Activated naive CD4-positive, alpha-beta T cell treated with anti-CD3 and anti-CD28 coated beads for 36 hours (primary cell): ENCODE measurements around the gene VPS50. TPM values are rescaled to one million over a fixed set of nuclear protein-coding genes. Genes with fewer than 3 reads are reported as not detected.

ENCODE experiments used
- CTCF ChIA-PET: fragments of 350-600 bp; sonication (Branson Sonifier 250); formaldehyde crosslinking; loops from one replicate; lab custom pipeline; 2021; ENCODE audit warnings: antibody characterized with exemption; lab: Charles Lee
- DNase-seq: peaks from one replicate; pipeline ENCODE4 v3.0.0-alpha.2; 2020
- H3K27ac Mint-ChIP-seq: one replicate; pipeline ENCODE4 v1.8.0; 2021; ENCODE audit warnings: mild to moderate bottlenecking, mixed read lengths
- H3K27me3 Mint-ChIP-seq: one replicate; pipeline ENCODE4 v1.8.0; 2021; ENCODE audit warnings: low read depth, mixed read lengths
- H3K36me3 Mint-ChIP-seq: one replicate; pipeline ENCODE4 v1.8.0; 2021; ENCODE audit warnings: low read depth, mixed read lengths
- H3K4me1 Mint-ChIP-seq: one replicate; pipeline ENCODE4 v1.8.0; 2021; ENCODE audit warnings: low read depth, mixed read lengths
- H3K4me3 Mint-ChIP-seq: one replicate; pipeline ENCODE4 v1.8.0; 2021; ENCODE audit warnings: mild to moderate bottlenecking, moderate library complexity, mixed read lengths
- H3K9me3 Mint-ChIP-seq: one replicate; pipeline ENCODE4 v1.8.0; 2021; ENCODE audit warnings: mixed read lengths
- intact Hi-C: fragments of 100-400 bp; cut with micrococcal nuclease; formaldehyde crosslinking; loops from one replicate; pipeline ENCODE4 v1.15.1; 2023
- total RNA-seq, 2 experiments: library from RNA; stranded (reverse); gene quantifications; one replicate each; pipeline ENCODE4 v1.2.3, GENCODE V29; 2021

Gene VPS50
- total RNA-seq, 2 experiments from 2014 or later = 15.0 to 15.8 TPM

DNA sequence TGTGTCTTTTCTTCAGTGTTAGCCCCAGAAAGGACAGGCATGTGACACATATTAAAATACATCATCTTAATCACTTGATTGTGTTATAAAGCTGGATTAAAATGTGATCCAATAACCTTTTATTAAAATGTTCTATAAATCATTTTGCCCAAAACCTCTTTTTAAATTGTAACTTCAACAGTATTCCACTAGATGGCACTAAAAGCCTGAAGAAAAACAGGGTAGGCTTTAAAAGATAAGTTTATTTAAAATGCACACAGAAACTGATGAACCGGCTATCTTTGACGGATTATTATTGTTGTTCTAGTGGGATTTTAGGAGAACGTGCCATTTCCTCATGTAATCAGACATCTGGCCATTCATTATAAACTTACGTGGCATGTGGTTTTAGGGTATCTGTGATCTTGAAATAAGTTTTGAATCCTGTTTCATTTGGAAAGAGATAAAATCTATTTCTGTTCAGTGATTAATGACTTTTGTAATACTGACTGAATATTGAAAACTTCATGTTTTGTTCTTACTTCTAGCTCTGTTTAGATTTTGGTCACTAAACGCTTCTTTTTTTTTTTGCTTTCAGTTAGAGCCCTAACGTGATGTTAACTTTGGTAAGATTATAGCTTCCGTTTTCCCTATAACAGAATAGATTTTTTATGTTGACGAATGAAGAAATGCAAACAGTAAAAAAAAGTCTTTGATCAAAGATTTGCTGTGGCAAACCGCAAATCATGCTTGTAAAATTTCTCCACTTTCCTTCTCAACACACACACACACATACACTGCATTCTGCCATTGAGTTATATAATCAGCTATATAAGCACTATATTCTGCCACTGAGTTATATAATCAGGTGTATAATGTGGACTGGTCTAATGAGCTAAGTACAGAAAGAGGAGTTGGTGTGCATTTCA is 13.6 kb downstream of the VPS50 start:
- Mint-ChIP-seq H3K27me3 (no peaks in the 10 kb centered on the region), H3K4me3 (no peak overlapping the region), H3K4me1 (peaks cover 6% of the 10 kb centered on the region), H3K36me3 (no peaks in the 10 kb centered on the region), H3K9me3 (no peaks in the 10 kb centered on the region), H3K27ac (no peak overlapping the region)
- intact Hi-C loops = loop anchor here (1.0 to 10.0 kb wide), 7 partner anchors 129 to 1191 kb away; no protein-coding TSS in a partner anchor
- DNase-seq = no peak
- CTCF ChIA-PET = interaction anchor here (0.5 to 3.0 kb wide), 20 partner anchors 8 to 1154 kb away, joined by 3 to 18 read pairs (median 3); partner anchors contain the start of gene VPS50

DNA sequence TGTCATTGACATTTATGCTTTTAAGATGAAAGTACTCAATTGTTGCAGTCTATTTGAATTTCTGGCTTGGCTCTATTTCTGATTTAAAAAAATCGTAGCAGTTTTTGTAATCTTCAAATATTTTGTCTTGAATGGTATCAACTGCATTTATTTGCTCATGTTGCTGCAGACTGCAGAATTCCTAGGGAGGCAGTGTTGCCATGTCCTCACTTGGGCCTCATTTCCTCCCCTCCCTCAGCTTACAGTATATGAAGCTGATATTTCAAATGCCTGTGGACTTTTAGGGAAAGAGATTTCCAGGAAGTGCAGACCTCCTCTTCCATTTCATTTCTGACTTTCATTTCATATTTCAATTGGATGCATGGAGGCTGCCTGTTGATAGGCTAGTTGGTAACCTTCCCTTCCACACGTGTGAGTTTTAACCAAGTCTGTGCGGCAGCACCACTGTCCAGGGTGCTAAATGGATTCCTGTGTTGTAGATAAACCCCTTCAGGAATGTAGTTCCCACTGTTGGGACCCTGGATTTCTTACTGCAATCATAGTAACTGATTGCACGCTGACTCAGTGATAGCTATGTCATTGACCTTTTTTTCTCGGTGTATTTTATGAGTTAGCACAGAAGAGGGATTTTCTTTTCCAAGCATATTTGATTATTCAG is 17.5 kb downstream of the VPS50 start:
- CTCF ChIA-PET = no interaction called here
- H3K27me3 Mint-ChIP-seq = no peaks in the 10 kb centered on the region
- intact Hi-C loops = loop anchor here (5.0 to 10.0 kb wide), 2 partner anchors 195 to 1028 kb away; no protein-coding TSS in a partner anchor
- H3K27ac Mint-ChIP-seq = no peak overlapping the region
- no peak for DNase-seq
- peaks cover 6% of the 10 kb centered on the region for H3K4me1 Mint-ChIP-seq
- no peaks in the 10 kb centered on the region for H3K9me3 Mint-ChIP-seq
- H3K4me3 Mint-ChIP-seq = no peak overlapping the region
- no peaks in the 10 kb centered on the region for H3K36me3 Mint-ChIP-seq

GRCh38 chr7:93258661-93259060 is 26.5 kb downstream of the VPS50 start:
- CTCF ChIA-PET = no interaction called here
- H3K27ac Mint-ChIP-seq = no peak overlapping the region
- H3K36me3 Mint-ChIP-seq = peaks cover 3% of the 10 kb centered on the region
- no peaks in the 10 kb centered on the region for H3K9me3 Mint-ChIP-seq
- DNase-seq = no peak
- H3K4me1 Mint-ChIP-seq = no peaks in the 10 kb centered on the region
- intact Hi-C loops = no loop called here
- no peak overlapping the region for H3K4me3 Mint-ChIP-seq
- H3K27me3 Mint-ChIP-seq = no peaks in the 10 kb centered on the region

DNA sequence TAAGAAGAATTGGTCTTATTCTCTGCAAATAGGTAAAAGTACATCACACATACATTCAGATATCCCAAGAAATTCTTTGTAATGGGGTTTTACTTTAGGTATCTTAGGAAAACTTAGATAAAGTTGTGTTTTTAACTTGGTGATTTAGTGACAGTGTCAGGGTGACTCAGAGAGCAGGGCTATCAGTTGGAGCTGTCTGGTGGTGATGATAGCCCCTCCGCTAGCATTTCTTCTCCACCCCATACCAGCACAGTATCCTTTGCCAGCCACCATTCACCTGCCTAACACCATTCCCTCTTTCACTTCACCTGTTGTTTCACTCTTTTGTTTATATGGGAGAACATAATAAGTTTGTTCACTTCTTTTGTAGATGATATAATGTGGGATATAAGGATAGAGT is 30.4 kb downstream of the VPS50 start:
- Mint-ChIP-seq H3K27me3 (no peaks in the 10 kb centered on the region), H3K27ac (no peak overlapping the region), H3K4me3 (no peak overlapping the region), H3K9me3 (no peaks in the 10 kb centered on the region), H3K4me1 (no peaks in the 10 kb centered on the region), H3K36me3 (peaks cover 3% of the 10 kb centered on the region)
- CTCF ChIA-PET = no interaction called here
- intact Hi-C loops = no loop called here
- DNase-seq = no peak

DNA sequence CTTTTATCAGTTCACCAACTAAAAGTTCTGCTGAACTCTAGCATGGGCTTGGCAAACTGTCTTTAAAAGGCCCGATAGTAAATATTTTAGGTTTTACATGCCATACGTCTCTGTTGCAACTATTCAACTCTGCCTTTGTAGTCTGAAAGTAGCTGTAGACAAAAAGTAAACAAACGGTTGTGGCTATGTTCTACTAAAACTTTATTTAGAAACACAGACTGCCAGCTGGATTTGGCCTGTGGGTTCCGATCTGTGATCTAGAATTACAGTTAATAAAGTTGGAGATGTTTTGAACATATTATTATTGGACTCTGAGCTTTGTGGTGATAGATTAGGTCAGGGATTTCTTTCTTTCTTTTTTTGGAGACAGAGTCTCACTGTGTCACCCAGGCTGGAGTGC is 33.1 kb downstream of the VPS50 start:
- Mint-ChIP-seq H3K27ac (no peak overlapping the region), H3K27me3 (no peaks in the 10 kb centered on the region), H3K4me3 (no peak overlapping the region), H3K4me1 (no peaks in the 10 kb centered on the region), H3K36me3 (peaks cover 3% of the 10 kb centered on the region), H3K9me3 (no peaks in the 10 kb centered on the region)
- DNase-seq = no peak
- intact Hi-C loops = no loop called here
- CTCF ChIA-PET = no interaction called here

DNA sequence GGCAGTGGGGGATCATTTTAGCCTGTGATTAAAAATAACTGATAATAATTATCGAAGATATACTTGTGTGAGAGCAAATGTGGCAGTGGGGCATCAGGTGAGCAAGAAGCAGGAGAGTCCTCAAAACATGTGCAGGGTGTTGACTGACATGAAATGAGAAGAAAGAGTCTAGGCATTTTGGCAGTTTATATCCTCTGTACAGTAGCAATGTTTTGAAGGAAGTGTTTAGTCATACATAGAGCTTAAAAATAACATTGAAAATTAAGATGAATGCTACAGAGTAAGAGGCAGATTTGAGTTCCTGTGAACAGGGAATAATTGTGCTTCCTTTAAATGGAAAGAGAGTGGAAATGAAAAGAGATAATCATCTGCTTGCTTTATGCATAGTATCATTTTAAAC is 47.4 kb downstream of the VPS50 start:
- Mint-ChIP-seq H3K27ac (no peak overlapping the region), H3K27me3 (no peaks in the 10 kb centered on the region), H3K4me1 (no peaks in the 10 kb centered on the region), H3K4me3 (no peak overlapping the region), H3K36me3 (peaks cover 9% of the 10 kb centered on the region), H3K9me3 (no peaks in the 10 kb centered on the region)
- intact Hi-C loops = no loop called here
- CTCF ChIA-PET = no interaction called here
- DNase-seq = no peak

- intact Hi-C loops = no loop called here
- no peaks in the 10 kb centered on the region for H3K4me1 Mint-ChIP-seq
- no peak overlapping the region for H3K27ac Mint-ChIP-seq
- CTCF ChIA-PET = interaction anchor here (0.6 kb wide), 1 partner anchor 298 kb away, joined by 4 read pairs; no protein-coding TSS in a partner anchor
- no peaks in the 10 kb centered on the region for H3K9me3 Mint-ChIP-seq
- peaks cover 2% of the 10 kb centered on the region for H3K36me3 Mint-ChIP-seq
- no peaks in the 10 kb centered on the region for H3K27me3 Mint-ChIP-seq
- H3K4me3 Mint-ChIP-seq = no peak overlapping the region
- no peak for DNase-seq
These were observed 52.7 kb downstream of the VPS50 start for GRCh38 chr7:93284908-93285307.

GRCh38 chr7:93293229-93293628 is 61.1 kb downstream of the VPS50 start:
- CTCF ChIA-PET = no interaction called here
- no peak overlapping the region for H3K27ac Mint-ChIP-seq
- H3K4me3 Mint-ChIP-seq = no peak overlapping the region
- no peaks in the 10 kb centered on the region for H3K27me3 Mint-ChIP-seq
- intact Hi-C loops = no loop called here
- H3K36me3 Mint-ChIP-seq = peaks cover 4% of the 10 kb centered on the region
- no peaks in the 10 kb centered on the region for H3K4me1 Mint-ChIP-seq
- no peaks in the 10 kb centered on the region for H3K9me3 Mint-ChIP-seq
- DNase-seq = no peak

GRCh38 chr7:93298206-93298605 is 66.0 kb downstream of the VPS50 start:
- Mint-ChIP-seq H3K27ac (no peak overlapping the region), H3K4me1 (no peaks in the 10 kb centered on the region), H3K9me3 (no peaks in the 10 kb centered on the region), H3K27me3 (no peaks in the 10 kb centered on the region), H3K4me3 (no peak overlapping the region), H3K36me3 (peaks cover 5% of the 10 kb centered on the region)
- CTCF ChIA-PET = interaction anchor here (0.7 kb wide), 1 partner anchor 11 kb away, joined by 3 read pairs; no protein-coding TSS in a partner anchor
- intact Hi-C loops = no loop called here
- DNase-seq = no peak

DNA sequence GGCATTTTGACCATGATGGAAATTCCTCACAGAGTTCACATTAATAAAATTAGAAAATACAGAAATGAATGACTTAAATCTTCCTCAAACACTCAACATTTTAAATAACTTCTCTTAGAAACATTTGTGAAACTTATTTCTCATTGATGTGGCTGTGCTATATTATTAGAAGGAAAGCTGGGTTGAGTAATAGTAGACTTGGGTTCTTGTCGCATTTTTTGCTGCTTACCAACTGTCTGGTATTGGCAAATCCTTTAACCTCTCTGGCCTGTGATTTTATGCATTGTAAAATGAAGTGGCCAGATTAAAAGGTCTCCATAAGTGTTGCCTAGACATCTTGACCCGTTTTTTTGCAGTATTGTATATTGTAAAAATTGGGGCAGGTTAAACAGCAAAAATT is 66.5 kb downstream of the VPS50 start:
- CTCF ChIA-PET = interaction anchor here (0.6 to 0.7 kb wide), 2 partner anchors 11 to 556 kb away, joined by 3 read pairs; no protein-coding TSS in a partner anchor
- H3K4me3 Mint-ChIP-seq = no peak overlapping the region
- intact Hi-C loops = no loop called here
- H3K27ac Mint-ChIP-seq = no peak overlapping the region
- DNase-seq = no peak
- no peaks in the 10 kb centered on the region for H3K4me1 Mint-ChIP-seq
- H3K9me3 Mint-ChIP-seq = no peaks in the 10 kb centered on the region
- H3K36me3 Mint-ChIP-seq = peaks cover 5% of the 10 kb centered on the region
- H3K27me3 Mint-ChIP-seq = no peaks in the 10 kb centered on the region

- peaks cover 5% of the 10 kb centered on the region for H3K36me3 Mint-ChIP-seq
- CTCF ChIA-PET = no interaction called here
These were observed 69.6 kb downstream of the VPS50 start for GRCh38 chr7:93301736-93302135.

GRCh38 chr7:93307131-93307660 is 75.0 kb downstream of the VPS50 start:
- no peaks in the 10 kb centered on the region for H3K4me1 Mint-ChIP-seq
- peaks cover 2% of the 10 kb centered on the region for H3K36me3 Mint-ChIP-seq
- H3K27ac Mint-ChIP-seq = no peak overlapping the region
- H3K27me3 Mint-ChIP-seq = no peaks in the 10 kb centered on the region
- intact Hi-C loops = no loop called here
- no peak overlapping the region for H3K4me3 Mint-ChIP-seq
- no peaks in the 10 kb centered on the region for H3K9me3 Mint-ChIP-seq
- DNase-seq = no peak
- CTCF ChIA-PET = no interaction called here

More at GRCh38 chr7:93301736-93302135, 69.6 kb downstream of the VPS50 start:
- no peaks in the 10 kb centered on the region for H3K9me3 Mint-ChIP-seq
- H3K4me3 Mint-ChIP-seq = no peak overlapping the region
- H3K4me1 Mint-ChIP-seq = no peaks in the 10 kb centered on the region
- DNase-seq = no peak
- intact Hi-C loops = no loop called here
- no peak overlapping the region for H3K27ac Mint-ChIP-seq
- H3K27me3 Mint-ChIP-seq = no peaks in the 10 kb centered on the region
